GM19238 (cell line): Measurements from ENCODE around the gene POMGNT1.

ENCODE experiments used
- DNase-seq: peaks from one replicate; pipeline ENCODE4 v3.0.0; 2011; ENCODE audit warnings: low spot score; ENCODE audit not compliant: insufficient read length

POMGNT1 gene

GRCh38 chr1:46211051-46211450 lies 12.8 kb upstream of the POMGNT1 start:
- DNase-seq: no peak

GRCh38 chr1:46210561-46210960 lies 12.3 kb upstream of the POMGNT1 start:
- DNase-seq: no peak

- no peak for DNase-seq
Measured at GRCh38 chr1:46206399-46206798, 8.2 kb upstream of the POMGNT1 start.

GRCh38 chr1:46205791-46206190 lies 7.6 kb upstream of the POMGNT1 start:
- no peak for DNase-seq

- no peak for DNase-seq
Measured at GRCh38 chr1:46205141-46205540, 6.9 kb upstream of the POMGNT1 start.

GRCh38 chr1:46204406-46204742 lies 6.1 kb upstream of the POMGNT1 start:
- no peak for DNase-seq

GRCh38 chr1:46203738-46204405 lies 5.6 kb upstream of the POMGNT1 start:
- no peak for DNase-seq

GRCh38 chr1:46199233-46199749 lies 1.1 kb upstream of the POMGNT1 start:
- no peak for DNase-seq

GRCh38 chr1:46197560-46197963 lies 672 bp downstream of the POMGNT1 start:
- no peak for DNase-seq

- no peak for DNase-seq
Measured at GRCh38 chr1:46196609-46197008, 1.6 kb downstream of the POMGNT1 start.

GRCh38 chr1:46194641-46195193 lies 3.5 kb downstream of the POMGNT1 start:
- DNase-seq: no peak

GRCh38 chr1:46193984-46194570 lies 4.2 kb downstream of the POMGNT1 start:
- no peak for DNase-seq

GRCh38 chr1:46193285-46193684 lies 4.9 kb downstream of the POMGNT1 start:
- DNase-seq: no peak

- DNase-seq: no peak
Measured at GRCh38 chr1:46192171-46192570, 6.1 kb downstream of the POMGNT1 start.

- no peak for DNase-seq
Measured at GRCh38 chr1:46191033-46191701, 7.1 kb downstream of the POMGNT1 start.

- no peak for DNase-seq
Measured at GRCh38 chr1:46190539-46190938, 7.7 kb downstream of the POMGNT1 start.

- DNase-seq: no peak
Measured at GRCh38 chr1:46188295-46189030, 9.8 kb downstream of the POMGNT1 start.

GRCh38 chr1:46187106-46187869 lies 10.9 kb downstream of the POMGNT1 start:
- DNase-seq: no peak

GRCh38 chr1:46186076-46186475 lies 12.2 kb downstream of the POMGNT1 start:
- DNase-seq: no peak

GRCh38 chr1:46184920-46185658 lies 13.1 kb downstream of the POMGNT1 start:
- no peak for DNase-seq
